G401.6 (cell line): Measurements from ENCODE around the gene NOMO2.
"Not testable (repeated sequence)": the region's sequence is repeated elsewhere in the genome, so short reads cannot be mapped to it uniquely, and the experiment has no call there.

Experiments
- FAIRE-seq: peaks from 2 replicates; lab custom pipeline; 2012; peaks lifted over from hg19 to GRCh38; lab: Jason Lieb, UNC

The NOMO2 gene, protein sequence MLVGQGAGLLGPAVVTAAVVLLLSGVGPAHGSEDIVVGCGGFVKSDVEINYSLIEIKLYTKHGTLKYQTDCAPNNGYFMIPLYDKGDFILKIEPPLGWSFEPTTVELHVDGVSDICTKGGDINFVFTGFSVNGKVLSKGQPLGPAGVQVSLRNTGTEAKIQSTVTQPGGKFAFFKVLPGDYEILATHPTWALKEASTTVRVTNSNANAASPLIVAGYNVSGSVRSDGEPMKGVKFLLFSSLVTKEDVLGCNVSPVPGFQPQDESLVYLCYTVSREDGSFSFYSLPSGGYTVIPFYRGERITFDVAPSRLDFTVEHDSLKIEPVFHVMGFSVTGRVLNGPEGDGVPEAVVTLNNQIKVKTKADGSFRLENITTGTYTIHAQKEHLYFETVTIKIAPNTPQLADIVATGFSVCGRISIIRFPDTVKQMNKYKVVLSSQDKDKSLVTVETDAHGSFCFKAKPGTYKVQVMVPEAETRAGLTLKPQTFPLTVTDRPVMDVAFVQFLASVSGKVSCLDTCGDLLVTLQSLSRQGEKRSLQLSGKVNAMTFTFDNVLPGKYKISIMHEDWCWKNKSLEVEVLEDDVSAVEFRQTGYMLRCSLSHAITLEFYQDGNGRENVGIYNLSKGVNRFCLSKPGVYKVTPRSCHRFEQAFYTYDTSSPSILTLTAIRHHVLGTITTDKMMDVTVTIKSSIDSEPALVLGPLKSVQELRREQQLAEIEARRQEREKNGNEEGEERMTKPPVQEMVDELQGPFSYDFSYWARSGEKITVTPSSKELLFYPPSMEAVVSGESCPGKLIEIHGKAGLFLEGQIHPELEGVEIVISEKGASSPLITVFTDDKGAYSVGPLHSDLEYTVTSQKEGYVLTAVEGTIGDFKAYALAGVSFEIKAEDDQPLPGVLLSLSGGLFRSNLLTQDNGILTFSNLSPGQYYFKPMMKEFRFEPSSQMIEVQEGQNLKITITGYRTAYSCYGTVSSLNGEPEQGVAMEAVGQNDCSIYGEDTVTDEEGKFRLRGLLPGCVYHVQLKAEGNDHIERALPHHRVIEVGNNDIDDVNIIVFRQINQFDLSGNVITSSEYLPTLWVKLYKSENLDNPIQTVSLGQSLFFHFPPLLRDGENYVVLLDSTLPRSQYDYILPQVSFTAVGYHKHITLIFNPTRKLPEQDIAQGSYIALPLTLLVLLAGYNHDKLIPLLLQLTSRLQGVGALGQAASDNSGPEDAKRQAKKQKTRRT

DNA sequence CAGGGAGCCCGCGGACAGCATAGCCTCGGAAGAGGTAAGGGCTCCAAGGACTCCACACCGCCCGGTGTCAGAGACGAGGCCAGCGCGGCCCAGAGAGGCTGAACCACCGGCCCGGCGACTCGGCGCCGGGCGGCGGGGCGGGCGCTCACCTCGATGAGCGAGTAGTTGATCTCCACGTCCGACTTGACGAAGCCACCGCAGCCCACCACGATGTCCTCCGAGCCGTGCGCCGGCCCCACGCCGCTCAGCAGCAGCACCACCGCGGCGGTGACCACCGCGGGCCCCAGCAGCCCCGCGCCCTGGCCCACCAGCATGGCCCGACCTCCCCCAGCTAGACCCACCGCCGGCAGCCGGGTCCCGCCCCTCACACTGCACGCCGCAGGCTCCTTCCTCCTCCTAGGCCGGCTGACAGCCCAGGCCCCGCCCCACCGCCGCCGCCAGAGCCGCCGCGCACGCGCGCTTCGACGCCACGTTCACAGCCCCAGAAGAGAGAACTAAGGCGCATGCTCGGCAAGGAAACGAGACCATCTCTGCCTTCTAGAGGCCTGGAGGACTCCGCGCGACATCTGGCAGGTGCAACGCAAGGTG is at the start of gene NOMO2:
Gene NOMO2 (minus strand): TSS at position 371 of the 588 bp plus-strand sequence. CDS start 57 bp downstream, at position 314.
- not testable (repeated sequence) for FAIRE-seq

GRCh38 chr16:18610147-18610803 is 48.4 kb upstream of the NOMO2 start:
- FAIRE-seq = not testable (repeated sequence)

DNA sequence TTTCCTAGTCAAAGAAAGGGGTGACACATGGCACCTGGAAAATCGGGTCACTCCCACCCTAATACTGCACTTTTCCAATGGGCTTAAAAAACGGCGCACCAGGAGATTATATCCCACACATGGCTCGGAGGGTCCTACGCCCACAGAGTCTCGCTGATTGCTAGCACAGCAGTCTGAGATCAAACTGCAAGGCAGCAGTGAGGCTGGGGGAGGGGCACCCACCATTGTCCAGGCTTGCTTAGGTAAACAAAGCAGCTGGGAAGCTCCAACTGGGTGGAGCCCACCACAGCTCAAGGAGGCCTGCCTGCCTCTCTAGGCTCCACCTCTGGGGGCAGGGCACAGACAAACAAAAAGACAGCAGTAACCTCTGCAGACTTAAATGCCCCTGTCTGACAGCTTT is 46.4 kb upstream of the NOMO2 start:
- not testable (repeated sequence) for FAIRE-seq

DNA sequence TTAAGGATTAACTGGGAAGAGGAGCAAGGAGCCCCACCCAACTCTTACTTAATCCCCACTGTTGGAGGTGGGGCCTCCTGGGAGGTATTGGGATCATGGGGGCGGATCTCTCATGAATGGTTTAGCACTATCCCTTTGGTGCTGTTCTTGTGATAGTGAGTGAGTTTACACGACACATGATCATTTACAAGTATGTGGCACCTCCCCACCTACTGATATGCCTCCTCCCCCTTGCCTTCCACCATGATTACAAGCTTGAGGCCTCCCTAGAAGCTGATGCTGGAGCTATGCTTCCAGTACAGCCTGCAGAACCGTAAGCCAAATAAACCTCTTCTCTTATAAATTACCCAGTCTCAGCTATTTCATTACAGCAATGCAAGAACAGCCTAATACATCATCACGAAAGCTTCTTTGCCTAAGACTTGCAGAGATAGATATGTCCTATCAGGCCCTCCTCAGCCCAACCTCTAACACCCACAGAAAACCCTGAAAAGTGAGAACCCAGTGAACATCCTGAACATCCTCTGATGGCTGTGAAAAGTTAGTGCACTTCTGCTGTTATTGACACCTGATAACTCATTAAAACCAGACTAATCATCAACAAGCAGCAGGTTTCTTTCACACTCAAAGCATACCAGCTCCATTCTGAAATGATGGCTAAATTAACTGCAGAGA is 41.8 kb upstream of the NOMO2 start:
- FAIRE-seq = not testable (repeated sequence)

- not testable (repeated sequence) for FAIRE-seq
Measured at GRCh38 chr16:18598582-18598981, 36.7 kb upstream of the NOMO2 start.

GRCh38 chr16:18597734-18598133 is 35.8 kb upstream of the NOMO2 start:
- FAIRE-seq = not testable (repeated sequence)

DNA sequence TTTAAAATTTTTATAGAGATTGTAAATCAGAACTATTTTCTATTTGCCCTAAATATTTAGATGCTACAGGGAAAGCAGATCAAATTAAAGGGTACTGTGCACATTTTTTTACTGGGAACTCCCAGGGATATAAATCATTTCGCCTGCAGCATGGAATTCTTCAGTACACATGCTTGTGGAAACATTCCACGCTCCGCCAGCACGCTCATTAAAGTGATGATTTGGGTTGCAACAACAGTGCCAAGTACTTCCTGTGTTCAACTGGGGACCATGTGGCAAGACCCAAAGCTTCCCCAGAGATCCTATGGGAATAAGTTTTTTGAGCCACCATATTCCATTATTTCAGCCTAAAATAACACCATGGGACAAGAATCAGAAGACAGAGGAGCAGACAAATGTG is 35.4 kb upstream of the NOMO2 start:
- not testable (repeated sequence) for FAIRE-seq

DNA sequence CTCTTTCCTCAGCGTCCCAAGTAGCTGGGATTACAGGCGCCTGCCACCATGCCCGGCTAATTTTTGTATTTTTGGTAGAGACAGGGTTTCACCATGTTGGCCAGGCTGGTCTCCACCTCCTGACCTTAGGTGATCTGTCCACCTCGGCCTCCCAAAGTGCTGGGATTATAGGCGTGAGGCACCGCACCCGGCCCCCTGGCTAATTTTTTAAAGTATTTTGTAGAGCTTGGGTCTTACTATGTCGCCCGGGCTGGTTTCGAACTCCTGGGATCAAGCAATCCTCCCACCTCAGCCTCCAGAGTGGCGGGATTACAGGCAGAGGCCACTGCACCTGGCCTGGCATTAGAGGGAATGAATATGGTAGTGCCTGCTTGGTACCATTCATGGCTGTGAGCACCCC is 33.9 kb upstream of the NOMO2 start:
- not testable (repeated sequence) for FAIRE-seq

DNA sequence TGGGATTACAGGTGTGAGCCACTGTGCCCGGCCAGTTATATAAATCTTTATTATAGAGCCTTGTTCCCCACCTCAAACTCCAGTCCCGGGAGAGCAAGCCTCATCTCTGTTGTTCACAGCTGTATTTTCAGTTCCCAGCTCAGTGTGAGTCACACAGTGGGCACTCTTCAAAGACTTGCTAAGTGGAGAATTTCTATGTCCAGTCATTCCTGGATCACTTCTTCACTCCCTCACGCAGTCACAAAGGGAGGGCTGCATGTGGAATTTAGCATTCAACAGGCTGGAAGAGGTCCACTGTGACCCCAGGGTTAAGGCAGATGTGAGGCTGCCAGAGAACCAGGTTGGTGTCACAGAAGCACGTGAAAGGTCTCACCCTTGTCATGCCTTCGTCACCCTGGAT is 33.0 kb upstream of the NOMO2 start:
- FAIRE-seq = not testable (repeated sequence)

GRCh38 chr16:18593904-18594303 is 32.0 kb upstream of the NOMO2 start:
- not testable (repeated sequence) for FAIRE-seq

GRCh38 chr16:18592982-18593381 is 31.1 kb upstream of the NOMO2 start:
- FAIRE-seq = not testable (repeated sequence)

DNA sequence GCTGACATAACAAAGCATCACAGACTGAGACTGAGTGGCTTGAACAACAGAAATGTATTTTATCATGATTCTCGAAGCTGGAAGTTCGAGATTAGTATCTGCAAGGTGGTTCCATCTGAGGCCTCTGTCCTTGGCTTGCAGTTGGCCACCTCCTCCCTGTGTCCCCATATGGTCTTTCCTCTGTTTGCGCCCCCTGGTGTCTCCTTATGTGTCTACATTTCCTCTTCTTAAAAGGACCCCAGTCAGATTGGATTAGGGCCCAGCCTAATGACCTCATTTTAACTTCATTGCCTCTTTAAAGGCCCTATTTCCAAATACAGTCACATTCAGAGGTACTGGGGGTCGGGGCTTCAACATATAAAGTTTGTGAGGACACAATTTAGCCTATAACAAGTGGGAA is 30.0 kb upstream of the NOMO2 start:
- not testable (repeated sequence) for FAIRE-seq

DNA sequence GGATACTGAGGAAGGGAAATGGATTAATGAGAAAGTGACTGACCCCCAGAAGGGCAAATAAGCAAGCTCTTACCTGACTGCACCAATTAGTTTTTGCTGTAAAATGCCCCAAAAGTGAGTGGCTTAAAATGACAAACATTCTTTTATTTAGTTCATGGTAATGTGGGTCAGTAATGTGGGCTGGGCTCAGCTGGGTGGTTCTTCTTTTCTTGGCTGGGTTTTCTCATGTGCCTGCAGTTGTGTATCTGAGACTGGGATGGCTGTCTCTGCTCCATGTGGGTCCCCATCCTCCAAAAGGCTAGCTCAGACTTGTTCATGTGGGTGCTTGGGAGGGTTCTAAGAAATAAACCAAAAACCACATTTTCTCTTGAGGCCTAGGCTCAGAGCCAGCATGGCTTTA is 29.5 kb upstream of the NOMO2 start:
- FAIRE-seq = not testable (repeated sequence)

DNA sequence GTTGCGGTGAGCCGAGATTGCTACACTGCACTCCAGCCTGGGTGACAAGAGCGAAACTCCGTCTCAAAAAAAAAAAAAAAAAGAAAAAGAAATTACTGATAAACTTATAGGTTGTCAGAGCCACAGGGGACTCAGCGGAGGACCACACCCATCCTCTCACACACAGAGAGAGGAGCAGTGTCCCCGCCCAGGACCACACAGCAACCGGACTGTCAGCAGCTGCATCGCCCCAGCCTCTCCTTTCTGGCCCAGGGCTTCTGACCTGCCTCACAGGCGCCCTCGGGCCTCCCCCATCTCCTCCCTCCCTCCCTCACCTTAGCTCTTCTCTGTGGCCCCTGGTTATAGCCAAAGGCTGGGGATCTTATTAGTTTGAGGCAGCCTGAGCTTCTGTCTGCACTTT is 27.9 kb upstream of the NOMO2 start:
- FAIRE-seq = not testable (repeated sequence)

DNA sequence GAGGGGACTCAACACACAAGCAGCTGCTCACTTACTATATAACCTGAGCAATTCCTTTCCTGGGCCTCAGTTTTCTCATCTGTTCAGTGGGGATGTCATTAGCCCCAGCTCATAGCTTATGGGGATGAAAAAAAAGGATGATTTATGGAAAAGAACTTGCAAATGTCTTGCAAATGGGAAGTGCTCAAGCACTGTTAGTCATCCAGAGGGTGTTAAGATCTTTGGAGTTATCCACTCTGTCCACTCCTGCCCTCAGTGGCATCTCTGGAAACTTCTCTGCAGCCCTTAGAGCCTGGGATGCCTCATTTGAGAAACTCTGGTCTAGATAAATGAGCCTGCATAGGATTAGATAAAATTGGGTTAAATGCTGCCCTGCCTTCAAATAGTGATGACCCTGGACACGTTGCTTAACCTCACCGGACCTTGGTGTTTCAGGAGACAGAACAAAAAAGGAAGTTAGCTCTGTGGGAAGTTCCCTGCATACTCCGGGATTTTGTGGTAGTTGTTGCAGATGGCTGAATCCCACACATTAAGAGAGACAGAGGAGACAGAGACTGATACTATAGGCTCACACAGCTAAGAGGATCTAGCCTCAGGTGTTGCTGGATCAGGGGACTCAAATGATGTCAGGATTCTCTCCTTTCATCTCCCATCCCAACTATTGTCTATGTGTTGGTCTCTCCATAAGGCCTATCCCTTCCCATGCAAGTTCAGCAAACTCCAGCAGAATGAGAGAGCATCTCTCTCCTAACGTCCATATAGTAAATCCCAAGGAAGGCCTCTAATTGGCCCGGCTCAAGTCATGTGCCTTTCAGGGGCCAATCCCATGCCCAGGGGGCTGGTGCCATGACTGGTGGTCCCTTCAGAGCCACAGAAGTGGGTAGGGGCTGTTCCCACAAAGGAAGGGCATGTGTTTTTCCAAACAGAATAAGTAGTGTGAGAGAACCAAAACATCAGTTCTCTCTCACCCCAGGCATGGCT is 25.0 kb upstream of the NOMO2 start:
- not testable (repeated sequence) for FAIRE-seq

DNA sequence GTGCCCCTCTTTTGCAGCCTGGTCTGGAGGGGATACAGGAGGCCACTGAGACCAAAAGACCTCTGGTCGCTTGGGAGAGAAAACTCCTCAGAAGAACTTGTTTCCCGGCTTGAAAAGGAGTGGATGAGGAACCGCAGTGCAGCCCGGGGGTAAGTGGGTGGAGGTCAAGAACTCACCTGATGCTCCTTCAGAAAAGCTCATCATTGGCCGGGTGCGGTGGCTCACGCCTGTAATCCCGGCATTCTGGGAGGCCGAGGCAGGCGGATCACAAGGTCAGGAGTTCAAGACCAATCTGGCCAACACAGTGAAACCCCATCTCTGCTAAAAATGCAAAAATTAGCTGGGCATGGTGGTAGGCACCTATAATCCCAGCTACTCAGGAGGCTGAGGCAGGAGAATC is 23.9 kb upstream of the NOMO2 start:
- FAIRE-seq = not testable (repeated sequence)

DNA sequence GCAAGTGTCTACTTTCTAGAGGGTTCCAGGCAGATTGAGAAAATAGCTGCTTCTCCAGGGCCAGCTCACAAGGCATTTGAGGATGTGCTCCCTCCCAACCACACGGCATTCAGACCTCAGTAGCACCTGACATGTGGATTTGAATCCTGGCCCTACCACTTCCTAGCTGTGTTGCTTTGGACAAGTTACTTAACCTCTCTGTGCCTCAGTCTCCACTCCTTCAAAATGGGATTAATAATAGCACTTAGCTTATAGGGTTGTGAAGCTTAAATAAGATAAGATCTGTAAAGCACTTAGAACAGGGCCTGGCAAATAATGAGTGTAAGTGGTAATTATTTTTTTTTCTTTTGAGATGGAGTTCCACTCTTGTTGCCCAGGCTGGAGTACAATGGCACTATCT is 21.0 kb upstream of the NOMO2 start:
- FAIRE-seq = no peak

- not testable (repeated sequence) for FAIRE-seq
Measured at GRCh38 chr16:18580396-18580795, 18.5 kb upstream of the NOMO2 start.

- FAIRE-seq = not testable (repeated sequence)
Measured at GRCh38 chr16:18579261-18579660, 17.4 kb upstream of the NOMO2 start.
